CD14-positive monocyte (primary cell): Measurements from ENCODE around the gene CHAT. TPM values are rescaled to one million over a fixed set of nuclear protein-coding genes. Genes with fewer than 3 reads are reported as not detected.

Source experiments
- DNase-seq, 3 donors: peaks; one replicate each; pipeline ENCODE4 v3.0.0-alpha.2; 2011 to 2022
- H2AFZ ChIP-seq: 2 replicates; pipeline ENCODE4 v1.6.0; 2012; ENCODE audit warnings: mild to moderate bottlenecking, low read depth, low read length, inconsistent platforms; ENCODE audit not compliant: insufficient read depth, poor library complexity, severe bottlenecking
- H3K27ac ChIP-seq, 2 donors: 1 replicate in 1 of 2; 2 replicates in 1 of 2; pipeline ENCODE4 v1.5.1; 2012 to 2013; ENCODE audit warnings: low read length in 2 of 2, control low read depth in 1 of 2, inconsistent platforms in 1 of 2, low read depth in 1 of 2, mild to moderate bottlenecking in 1 of 2
- H3K27me3 ChIP-seq, 2 donors: one replicate each; pipeline versions ENCODE4 v1.6.0 to v1.6.1; 2011 to 2013; ENCODE audit warnings: low read length in 2 of 2; ENCODE audit not compliant: control insufficient read depth in 2 of 2, insufficient read depth in 2 of 2
- H3K36me3 ChIP-seq, 2 donors: replicated peaks in 1 of 2; 1 replicate in 1 of 2; 2 replicates in 1 of 2; pipeline versions ENCODE4 v1.5.1 to v1.6.1; 2012 to 2013; ENCODE audit warnings: low read length in 2 of 2, control low read depth in 1 of 2, inconsistent platforms in 1 of 2, mild to moderate bottlenecking in 1 of 2; ENCODE audit not compliant: insufficient read depth in 2 of 2, control insufficient read depth in 1 of 2
- H3K4me1 ChIP-seq, 2 donors: 1 replicate in 1 of 2; 2 replicates in 1 of 2; pipeline versions ENCODE4 v1.5.1 to v1.6.1; 2012 to 2013; ENCODE audit warnings: low read length in 2 of 2, control low read depth in 1 of 2, inconsistent platforms in 1 of 2, mild to moderate bottlenecking in 1 of 2, moderate library complexity in 1 of 2; ENCODE audit not compliant: insufficient read depth in 2 of 2, control insufficient read depth in 1 of 2
- H3K4me2 ChIP-seq: replicated peaks from 2 replicates; pipeline ENCODE3; 2012; ENCODE audit warnings: low read length, moderate library complexity, mild to moderate bottlenecking; ENCODE audit not compliant: poor library complexity, severe bottlenecking; ENCODE audit errors: extremely low read depth
- H3K4me3 ChIP-seq, 3 experiments: fragments of 200-600 bp in 1 of 3; sonication (generic) in 1 of 3; replicated peaks in 1 of 3; 1 replicate in 2 of 3; 2 replicates in 1 of 3; pipeline ENCODE4 v1.5.1; 2011 to 2013; ENCODE audit warnings: low read length in 3 of 3, mild to moderate bottlenecking in 3 of 3, control low read depth in 2 of 3, low read depth in 2 of 3, inconsistent platforms in 1 of 3, moderate library complexity in 1 of 3
- H3K79me2 ChIP-seq: 2 replicates; pipeline ENCODE4 v1.6.0; 2012; ENCODE audit warnings: mild to moderate bottlenecking, control low read depth, inconsistent platforms, low read length, moderate library complexity; ENCODE audit not compliant: insufficient read depth
- H3K9ac ChIP-seq: 2 replicates; pipeline ENCODE4 v1.6.0; 2017; ENCODE audit warnings: low read length, mild to moderate bottlenecking; ENCODE audit not compliant: insufficient read depth, poor library complexity, severe bottlenecking
- H3K9me3 ChIP-seq, 2 donors: replicated peaks in 1 of 2; 1 replicate in 1 of 2; 2 replicates in 1 of 2; pipeline versions ENCODE4 v1.5.1 to v1.6.1; 2012 to 2013; ENCODE audit warnings: low read length in 2 of 2, control low read depth in 1 of 2; ENCODE audit not compliant: control insufficient read depth in 1 of 2, insufficient read depth in 1 of 2
- H4K20me1 ChIP-seq: 2 replicates; pipeline ENCODE4 v1.6.0; 2012; ENCODE audit warnings: mild to moderate bottlenecking, low read length, control low read depth, moderate library complexity; ENCODE audit not compliant: insufficient read depth
- H3K27ac Mint-ChIP-seq, 7 donors: one replicate each; pipeline ENCODE4 v1.8.0; 2020; ENCODE audit warnings: mild to moderate bottlenecking in 7 of 7, mixed read lengths in 7 of 7, moderate library complexity in 6 of 7, inconsistent platforms in 2 of 7
- H3K27me3 Mint-ChIP-seq, 3 donors: one replicate each; pipeline ENCODE4 v1.8.0; 2021 to 2022; ENCODE audit warnings: low read depth in 3 of 3, mild to moderate bottlenecking in 3 of 3, mixed read lengths in 3 of 3, moderate library complexity in 3 of 3, inconsistent platforms in 1 of 3
- H3K36me3 Mint-ChIP-seq, 2 donors: one replicate each; pipeline ENCODE4 v1.8.0; 2020; ENCODE audit warnings: mixed read lengths in 2 of 2, inconsistent platforms in 1 of 2, mild to moderate bottlenecking in 1 of 2
- H3K4me1 Mint-ChIP-seq: one replicate; pipeline ENCODE4 v1.8.0; 2020; ENCODE audit warnings: mild to moderate bottlenecking, mixed read lengths
- H3K4me3 Mint-ChIP-seq, 2 donors: one replicate each; pipeline ENCODE4 v1.8.0; 2020; ENCODE audit warnings: mild to moderate bottlenecking in 2 of 2, mixed read lengths in 2 of 2, moderate library complexity in 1 of 2
- H3K9me3 Mint-ChIP-seq, 7 donors: one replicate each; pipeline ENCODE4 v1.8.0; 2020 to 2022; ENCODE audit warnings: mixed read lengths in 7 of 7, mild to moderate bottlenecking in 6 of 7, moderate library complexity in 6 of 7, inconsistent platforms in 2 of 7
- CTCF ChIP-seq: fragments of 200-600 bp; IDR thresholded peaks from one replicate; pipeline ENCODE4 v1.8.0; 2022; ENCODE audit warnings: antibody characterized with exemption, mild to moderate bottlenecking
- WGBS: methylation state at CpG from one replicate; pipeline ENCODE4 v1.1.5; 2013; ENCODE audit warnings: missing lambda C conversion rate; ENCODE audit not compliant: insufficient coverage; 5-methylcytosine and 5-hydroxymethylcytosine counted together
- intact Hi-C, 2 donors: fragments of 100-400 bp; cut with micrococcal nuclease; formaldehyde crosslinking; loops; one replicate each; pipeline versions ENCODE4 v1.15.0 to v1.15.1; 2023
- polyA plus RNA-seq, 3 donors: library from polyadenylated mRNA; depleted of rRNA in 1 of 3; unstranded in 2 of 3; stranded (reverse) in 1 of 3; fragments of 300-500 nt in 2 of 3; fragments of >200 nt in 1 of 3; fragmentation: Illumina TruSeq in 2 of 3; gene quantifications; 1 replicate in 2 of 3; 2 replicates in 1 of 3; pipeline ENCODE4 v1.2.3, GENCODE V29; 2012 to 2021

CHAT gene
- polyA plus RNA-seq, 3 donors: not detected

GRCh38 chr10:49643241-49644034, 29.6 kb downstream of the CHAT start:
- Histone ChIP-seq H3K4me1 (peaks cover 10 to 13% of the 10 kb centered on the region in 2 donors), H3K79me2 (no peaks in the 10 kb centered on the region), H3K4me3 (no peak overlapping the region), H3K36me3 (no peaks in the 10 kb centered on the region), H3K27ac (no peak overlapping the region), H3K27me3 (peaks cover 2 to 3% of the 10 kb centered on the region in 2 donors), H2AFZ (no peak overlapping the region), H3K9ac (no peak overlapping the region), H3K9me3 (no peaks in the 10 kb centered on the region), H3K4me2 (no peak overlapping the region), H4K20me1 (no peaks in the 10 kb centered on the region)
- H3K9me3 Mint-ChIP-seq: peaks cover 0 to 5% (median 2%) of the 10 kb centered on the region in 7 donors
- H3K4me3 Mint-ChIP-seq: no peak overlapping the region
- DNase-seq: no peak
- intact Hi-C loops: no loop called here
- peaks cover 9 to 22% (median 16%) of the 10 kb centered on the region in 3 donors for H3K27me3 Mint-ChIP-seq
- H3K27ac Mint-ChIP-seq: no peak overlapping the region
- WGBS: 92% methylated on average over 3 of the region's 5 CpGs
- H3K36me3 Mint-ChIP-seq: no peaks in the 10 kb centered on the region
- peaks cover 18% of the 10 kb centered on the region for H3K4me1 Mint-ChIP-seq
- TF ChIP-seq CTCF: no peak

GRCh38 chr10:49644035-49644646, 30.3 kb downstream of the CHAT start:
- WGBS: 91% methylated on average over 6 of the region's 7 CpGs
- H3K4me3 Mint-ChIP-seq: no peak overlapping the region

More at GRCh38 chr10:49644035-49644646, 30.3 kb downstream of the CHAT start:
- H4K20me1 ChIP-seq: no peaks in the 10 kb centered on the region
- intact Hi-C loops: no loop called here
- no peak overlapping the region for H3K27ac ChIP-seq
- H3K36me3 Mint-ChIP-seq: no peaks in the 10 kb centered on the region
- H2AFZ ChIP-seq: no peak overlapping the region
- no peak overlapping the region for H3K27ac Mint-ChIP-seq
- H3K79me2 ChIP-seq: no peaks in the 10 kb centered on the region
- H3K9ac ChIP-seq: no peak overlapping the region
- no peak for DNase-seq
- H3K27me3 ChIP-seq: peaks cover 2 to 3% of the 10 kb centered on the region in 2 donors
- peaks cover 10 to 13% of the 10 kb centered on the region in 2 donors for H3K4me1 ChIP-seq
- peaks cover 0 to 6% (median 2%) of the 10 kb centered on the region in 7 donors for H3K9me3 Mint-ChIP-seq
- H3K4me1 Mint-ChIP-seq: peaks cover 19% of the 10 kb centered on the region
- no peaks in the 10 kb centered on the region for H3K9me3 ChIP-seq
- no peak overlapping the region for H3K4me2 ChIP-seq
- TF ChIP-seq CTCF: no peak
- H3K27me3 Mint-ChIP-seq: peaks cover 6 to 20% (median 17%) of the 10 kb centered on the region in 3 donors
- H3K36me3 ChIP-seq: no peaks in the 10 kb centered on the region
- no peak overlapping the region for H3K4me3 ChIP-seq
